HG02840 (cell line): ENCODE results near the gene TRAT1.

ENCODE experiments used
- ATAC-seq: cut with Tn5 transposase; IDR thresholded peaks from one replicate; pipeline ENCODE4 v1.9.1; 2021; ENCODE audit warnings: mild to moderate bottlenecking, moderate library complexity, moderate number of reproducible peaks; ENCODE audit not compliant: unreplicated experiment, low FRiP score

Gene TRAT1

DNA sequence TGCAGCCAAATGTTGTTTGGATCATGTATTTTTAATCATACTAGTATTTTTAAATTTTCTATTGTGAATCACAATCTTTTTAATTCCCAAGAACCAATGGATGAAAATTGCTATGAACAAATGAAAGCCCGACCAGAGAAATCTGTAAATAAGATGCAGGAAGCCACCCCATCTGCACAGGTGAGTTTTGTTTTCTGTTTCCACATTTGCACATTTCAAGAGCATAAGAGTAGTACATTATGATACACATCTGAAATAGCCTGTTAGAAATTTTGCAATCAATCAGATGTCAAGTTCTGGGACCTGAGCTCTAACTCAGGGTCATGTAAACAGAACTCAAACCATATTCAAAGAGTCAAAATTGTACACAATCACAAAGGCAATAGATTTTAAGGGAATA, 26.5 kb downstream of the TRAT1 start:
- ATAC-seq = no peak

DNA sequence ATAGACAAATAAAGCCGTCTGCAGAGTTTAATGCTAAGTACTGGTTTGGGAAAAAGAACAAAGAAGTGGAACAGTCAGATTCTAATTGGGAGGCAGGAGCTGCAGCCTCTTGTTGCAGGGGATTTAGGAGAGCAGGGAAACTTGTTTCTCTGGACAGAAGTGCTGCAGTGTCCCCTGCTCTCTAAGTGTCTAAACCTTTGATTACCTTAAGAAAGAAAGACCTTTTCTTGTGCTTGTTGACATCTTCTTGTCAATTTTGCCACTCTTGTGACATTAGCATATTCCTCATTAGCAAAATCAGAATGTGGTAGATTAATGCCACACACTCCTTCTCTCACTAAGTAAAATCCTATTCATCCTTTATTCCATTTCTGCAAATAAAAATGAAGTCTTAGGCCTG, 38.8 kb downstream of the TRAT1 start:
- no peak for ATAC-seq

DNA sequence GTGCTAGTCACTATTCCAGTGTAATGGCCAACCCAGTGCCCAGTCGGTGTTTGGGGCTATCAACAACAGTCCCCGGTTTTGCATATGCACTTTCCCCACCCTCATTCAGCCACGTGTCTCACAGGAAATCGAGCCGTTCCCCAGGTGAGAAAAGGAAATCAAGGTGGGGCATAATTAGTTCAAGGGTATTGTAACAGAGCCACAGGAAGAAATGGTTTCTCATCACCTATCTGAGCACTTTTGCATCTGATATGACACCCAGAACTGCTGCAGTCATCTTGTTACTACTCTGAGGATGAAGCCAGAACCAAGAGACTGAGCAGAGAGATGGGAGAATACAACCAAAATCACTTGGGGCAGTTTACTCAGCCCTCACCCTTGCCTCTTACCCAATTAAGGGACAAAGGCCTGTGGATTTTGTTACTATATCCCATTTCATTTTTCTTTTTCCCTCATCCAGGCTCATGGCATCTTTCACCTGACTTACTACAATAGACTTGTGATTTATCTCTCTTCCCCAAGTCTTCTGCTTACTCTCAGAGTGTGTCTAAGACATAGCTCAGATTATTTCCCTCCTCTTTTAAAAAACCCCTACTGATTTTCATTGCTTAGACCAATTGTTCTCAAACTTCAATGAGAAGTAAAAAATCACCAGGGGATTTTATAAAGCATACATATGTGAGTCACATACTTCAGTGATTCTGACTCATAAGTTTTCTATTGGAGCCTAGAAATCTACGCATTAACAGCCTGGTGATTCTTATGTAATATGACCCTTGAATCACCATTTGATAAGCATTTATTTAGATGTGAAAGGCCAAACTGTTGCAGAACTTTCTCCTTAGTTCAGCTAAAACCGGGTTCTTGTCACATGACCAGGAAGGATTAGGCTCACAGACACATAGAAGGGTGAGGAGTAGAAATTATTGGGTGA, 40.5 kb downstream of the TRAT1 start:
- no peak for ATAC-seq

DNA sequence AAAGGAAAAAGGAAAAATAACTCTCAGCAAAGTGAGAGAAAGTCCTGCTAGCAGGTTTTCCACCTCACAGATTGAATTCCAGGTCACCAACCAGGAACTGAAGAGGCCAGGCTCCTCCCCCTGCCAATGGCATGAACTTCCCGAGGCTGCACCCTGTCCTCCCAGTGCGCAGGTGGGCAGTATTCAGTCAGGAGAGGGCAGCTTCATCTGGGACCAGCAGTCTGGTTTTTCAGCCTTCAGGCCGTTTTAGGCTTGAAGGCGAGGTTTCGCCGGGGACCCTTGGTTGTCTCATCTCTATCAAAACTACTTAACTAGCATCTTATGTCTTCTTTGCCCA, 41.2 kb downstream of the TRAT1 start:
- no peak for ATAC-seq

DNA sequence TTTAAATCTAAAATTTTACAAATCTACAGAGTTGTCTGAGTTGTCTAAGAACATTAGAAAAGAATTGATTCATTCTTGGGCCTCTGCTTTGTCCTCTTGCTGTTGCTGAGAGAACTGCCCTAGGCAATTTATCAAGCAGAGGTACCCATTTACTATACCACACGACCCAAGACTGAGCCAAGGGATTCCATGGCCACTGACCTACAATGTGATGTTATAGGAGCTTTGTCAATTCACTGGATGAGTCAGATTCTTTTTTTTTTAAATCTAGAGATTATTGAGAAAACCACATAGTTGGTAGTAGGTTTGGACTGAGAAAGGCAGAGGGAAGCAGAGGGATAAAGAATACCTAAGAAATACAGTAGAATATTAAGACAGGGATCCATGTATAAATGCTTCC, 55.3 kb downstream of the TRAT1 start:
- ATAC-seq = no peak

DNA sequence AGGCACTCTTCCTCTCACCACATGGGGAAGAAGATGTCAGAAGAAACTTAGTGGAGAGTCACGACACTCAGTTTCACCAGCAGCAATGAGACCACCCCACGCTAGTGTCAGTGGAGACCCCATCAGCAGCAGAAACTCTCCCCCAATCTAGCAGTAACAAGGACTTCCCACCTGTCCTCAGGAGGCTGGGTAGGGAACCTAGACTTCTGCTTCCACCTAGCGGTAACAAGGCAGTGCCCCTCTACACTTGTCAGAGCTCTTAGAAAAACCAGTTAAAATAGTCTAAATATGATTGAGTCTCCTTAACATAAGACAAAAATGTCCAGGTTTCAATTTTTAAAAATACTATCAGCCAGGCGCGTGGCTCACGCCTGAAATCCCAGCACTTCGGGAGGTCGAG, 57.3 kb downstream of the TRAT1 start:
- ATAC-seq = no peak

DNA sequence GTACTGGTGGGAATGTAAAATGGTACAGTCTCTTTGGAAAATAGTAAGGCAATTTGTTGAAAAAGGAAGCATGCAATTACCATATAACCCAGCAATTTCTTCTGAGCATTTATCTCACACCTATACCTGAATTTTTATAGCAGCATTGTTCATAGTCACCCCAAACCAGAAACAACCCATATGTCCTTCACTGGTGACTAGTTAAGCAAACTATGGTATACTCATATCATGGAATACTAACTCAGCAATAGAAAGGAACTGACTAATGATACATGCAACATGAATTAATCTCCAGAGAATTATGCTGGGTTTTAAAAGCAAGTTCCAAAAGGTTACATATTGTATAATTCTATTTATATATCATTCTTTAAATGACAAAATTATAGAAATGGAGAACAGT, 60.2 kb downstream of the TRAT1 start:
- no peak for ATAC-seq

DNA sequence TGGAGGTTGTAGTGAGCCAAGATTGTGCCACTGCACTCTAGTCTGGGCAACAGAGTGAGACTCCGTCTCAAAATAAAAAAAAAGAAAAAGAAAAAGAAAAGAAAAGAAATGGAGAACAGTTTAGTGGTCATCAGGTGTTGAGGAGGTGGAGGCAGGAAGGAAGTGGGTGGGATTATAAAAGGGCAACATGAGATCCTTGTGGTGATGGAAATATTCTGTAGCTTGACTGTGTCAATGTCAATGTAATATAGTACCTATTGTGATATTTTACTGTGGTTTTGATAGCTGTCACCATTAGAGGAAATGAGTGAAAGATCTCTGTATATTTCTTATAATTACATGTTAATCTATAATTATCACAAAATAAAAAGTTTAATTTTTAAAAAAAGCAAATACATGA, 60.8 kb downstream of the TRAT1 start:
- ATAC-seq = no peak

DNA sequence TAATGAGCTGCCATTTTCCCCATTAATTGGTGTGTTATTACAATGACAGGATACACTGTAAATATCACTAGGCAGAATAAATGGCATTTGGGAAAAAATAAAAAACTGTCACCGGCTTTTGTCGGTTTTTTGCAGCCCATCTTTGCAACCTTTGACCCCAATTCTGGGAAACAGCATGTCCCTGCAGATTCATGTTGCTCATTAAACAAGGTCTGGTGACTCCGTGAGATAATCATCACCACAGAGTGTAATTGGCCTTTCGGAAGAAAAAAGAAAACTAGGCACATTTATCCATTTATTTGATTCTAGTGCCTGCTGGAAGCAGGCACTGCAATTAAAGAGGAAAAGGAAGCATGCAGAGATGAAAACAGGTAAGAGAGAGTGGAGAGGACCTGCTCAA, 64.5 kb downstream of the TRAT1 start:
- ATAC-seq = no peak

DNA sequence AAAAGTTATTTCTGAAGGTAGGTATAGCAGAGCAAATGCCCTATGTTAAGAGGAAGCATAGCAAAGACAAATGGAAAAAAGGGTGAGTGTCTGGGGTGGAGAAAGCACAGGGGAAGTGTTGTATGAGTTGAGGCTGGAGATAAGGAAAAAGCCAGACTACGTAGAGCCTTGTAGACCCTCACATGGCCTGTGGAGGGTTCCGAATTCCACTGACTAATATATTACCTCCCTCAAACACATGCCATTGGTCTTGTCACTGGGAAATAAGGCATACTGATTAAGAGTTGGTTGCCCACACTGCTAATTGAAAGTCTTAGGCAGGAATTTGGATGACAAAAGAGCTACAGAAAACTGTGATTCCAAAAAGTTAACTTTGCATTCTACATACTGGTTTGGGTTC, 65.2 kb downstream of the TRAT1 start:
- ATAC-seq = no peak

DNA sequence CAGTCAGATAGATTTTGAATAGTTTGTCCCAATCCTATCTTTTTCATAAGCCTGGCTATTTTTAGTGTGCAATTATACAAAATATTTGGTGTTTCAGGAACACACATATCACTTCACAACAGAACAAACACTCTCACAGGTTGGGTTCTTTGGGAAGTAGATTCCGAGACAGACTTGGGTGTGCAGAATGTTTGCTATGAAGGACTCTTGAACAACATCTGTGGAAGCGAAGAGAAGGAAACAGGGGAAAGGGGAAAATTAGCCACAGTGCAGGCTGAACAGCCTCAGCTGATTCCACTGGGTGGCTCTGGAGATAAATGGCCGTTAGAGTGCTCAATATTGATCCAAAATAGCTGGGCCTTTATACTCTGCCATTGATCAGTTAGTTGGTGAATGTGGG, 69.2 kb downstream of the TRAT1 start:
- ATAC-seq = no peak

DNA sequence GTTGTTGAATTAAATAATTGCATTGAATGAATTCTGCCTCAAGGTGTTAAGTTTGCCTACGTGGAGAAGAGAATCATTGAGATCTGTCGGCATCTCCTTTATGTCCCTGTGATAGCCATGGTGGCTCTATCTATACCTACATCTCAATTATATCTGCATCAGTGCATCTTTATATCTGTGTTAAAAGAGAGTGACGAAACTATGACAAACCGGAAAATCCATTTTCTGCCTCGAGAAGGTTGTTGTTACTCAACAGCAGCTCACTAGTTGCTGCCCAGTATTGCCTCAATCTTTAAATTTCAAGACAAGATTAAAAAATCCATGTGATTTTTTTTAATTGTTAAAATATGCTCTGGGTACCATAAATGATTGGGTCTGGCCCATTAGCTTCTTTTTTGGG, 72.4 kb downstream of the TRAT1 start:
- ATAC-seq = no peak

DNA sequence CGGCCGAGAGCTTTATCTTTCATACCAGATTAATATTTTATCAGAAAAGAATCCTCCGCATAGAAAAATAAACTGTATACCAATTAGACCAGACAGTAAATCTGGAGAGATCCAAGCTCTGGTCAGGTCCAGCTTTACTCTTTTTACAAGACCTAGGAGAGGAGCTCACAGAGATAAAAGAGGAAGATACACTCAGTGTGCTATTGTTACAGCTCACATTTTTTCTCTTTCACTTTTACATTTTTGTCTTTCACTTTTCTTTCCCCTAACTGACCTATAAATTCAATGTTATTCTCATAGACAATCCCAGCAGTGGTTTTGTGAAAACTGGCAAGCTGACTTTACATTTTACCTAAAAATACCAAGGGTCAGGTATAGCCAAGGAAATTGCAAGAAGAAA, 75.3 kb downstream of the TRAT1 start:
- ATAC-seq = no peak

DNA sequence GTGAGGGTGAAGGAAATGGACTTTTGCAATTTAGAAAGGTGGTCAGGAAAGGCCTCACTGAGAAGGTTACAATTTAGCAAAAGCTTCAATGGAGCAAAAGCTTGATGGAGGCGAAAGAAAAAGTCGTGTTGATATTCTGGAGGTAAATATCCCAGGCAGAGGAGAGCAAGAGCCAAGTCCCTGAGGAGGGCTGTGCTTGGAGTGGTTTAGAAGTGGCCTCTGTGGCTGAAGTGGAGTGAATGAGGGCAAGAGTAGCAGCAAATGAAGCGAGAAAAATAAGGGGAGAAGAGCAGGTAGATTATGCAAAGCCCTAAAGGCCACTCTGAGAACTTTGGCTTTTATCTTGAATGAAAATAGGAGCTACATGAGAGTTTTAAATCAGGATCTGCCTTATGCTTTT, 76.9 kb downstream of the TRAT1 start:
- ATAC-seq = no peak
